Measurements from ENCODE around the gene TGIF1.

Gene TGIF1

DNA sequence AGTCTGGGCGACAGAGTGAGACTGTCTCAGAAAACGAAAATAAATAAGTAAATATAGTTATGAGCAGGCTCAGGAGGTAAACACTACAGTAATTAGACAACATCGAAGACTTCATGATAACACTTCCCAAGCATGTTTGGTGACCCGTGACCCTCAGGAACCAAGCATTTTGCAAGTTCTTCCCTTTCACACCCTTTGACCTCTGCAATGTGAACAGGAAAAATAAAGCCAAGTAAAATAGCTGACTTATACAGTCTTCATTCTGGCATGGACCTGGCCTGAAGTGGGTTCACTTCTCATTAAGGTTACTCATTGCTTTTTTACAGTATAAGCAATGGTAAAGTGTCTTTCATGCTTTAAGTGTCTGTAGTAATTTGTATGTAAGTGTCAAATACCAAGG is 15.3 kb upstream of the TGIF1 start:
- no peak for DNase-seq (ENCODE audit: low spot score)

DNA sequence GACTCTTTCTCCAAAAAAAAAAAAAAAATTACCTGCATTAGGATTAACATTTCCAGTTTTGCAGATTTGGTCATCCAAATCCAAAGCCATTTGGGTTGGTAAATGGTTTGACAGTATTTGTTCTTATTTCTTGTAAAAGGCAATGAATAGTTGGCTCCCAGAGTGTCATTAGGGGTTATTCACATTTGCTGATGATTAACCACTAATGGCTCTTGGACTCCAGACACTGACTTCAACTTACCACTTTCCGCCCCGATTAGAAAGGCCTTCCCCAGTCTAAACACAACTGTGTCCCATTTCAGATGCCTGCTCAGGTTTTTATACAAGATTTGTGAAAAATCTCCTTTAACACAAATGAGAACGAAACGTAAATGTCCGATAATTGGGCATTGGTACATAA is 9.6 kb upstream of the TGIF1 start:
- DNase-seq (ENCODE audit: low spot score) = no peak

DNA sequence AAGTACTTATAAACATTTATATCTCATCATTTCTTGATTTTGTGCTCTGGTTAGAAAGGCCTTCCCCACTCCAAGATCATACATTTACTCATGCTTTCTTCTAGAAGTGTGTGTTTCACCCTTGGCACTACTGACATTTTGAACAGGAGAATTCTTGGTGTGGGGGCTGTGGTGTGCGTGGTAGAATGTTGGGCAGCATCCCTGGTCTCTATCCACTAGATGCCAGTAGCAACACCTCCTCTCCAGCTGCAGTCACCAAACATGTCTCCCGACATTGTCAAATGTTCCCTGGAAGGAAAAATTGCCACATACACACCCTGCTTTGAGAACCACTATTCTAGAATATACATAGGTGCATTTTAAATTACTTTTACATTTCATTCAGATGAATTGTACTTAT is 8.7 kb upstream of the TGIF1 start:
- peak; percentile 50 for DNase-seq (ENCODE audit: low spot score)

DNA sequence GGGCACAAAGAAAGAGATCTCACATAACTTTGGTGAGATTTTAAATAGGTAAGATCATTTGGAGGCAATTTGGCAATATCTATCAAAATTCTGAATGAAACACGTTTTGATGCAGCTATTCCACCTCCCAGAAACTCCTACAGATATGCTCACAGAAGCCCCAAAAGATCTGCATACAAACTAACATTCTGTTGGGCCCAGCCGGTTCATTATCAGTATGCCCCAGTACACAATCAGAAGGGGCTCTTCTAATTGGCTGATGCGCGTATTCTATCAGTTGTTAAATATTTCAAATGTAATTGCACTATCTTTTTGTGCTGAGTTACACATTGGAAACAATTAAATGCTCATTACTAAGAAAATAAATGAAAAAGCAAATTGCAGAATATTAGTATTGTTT is 7.1 kb upstream of the TGIF1 start:
- no peak for DNase-seq (ENCODE audit: low spot score)

DNA sequence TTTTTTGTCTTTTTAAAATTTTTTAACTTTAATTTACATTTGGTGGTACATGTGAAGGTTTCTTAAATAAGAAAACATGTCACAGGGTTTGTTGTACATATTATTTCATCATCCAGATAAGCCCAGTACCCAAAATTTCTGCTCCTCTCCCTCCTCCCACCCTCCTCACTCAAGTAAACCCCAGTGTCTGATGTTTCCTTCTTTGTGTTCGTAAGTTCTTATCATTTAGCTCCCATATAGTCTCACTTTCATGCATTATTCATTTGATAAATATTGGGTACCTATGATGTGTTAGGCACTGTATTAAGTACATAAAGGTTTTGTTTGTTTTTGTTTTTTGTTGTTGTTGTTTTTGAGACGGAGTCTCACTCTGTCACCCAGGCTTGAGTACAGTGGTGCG is 5.7 kb upstream of the TGIF1 start:
- DNase-seq (ENCODE audit: low spot score) = no peak

DNA sequence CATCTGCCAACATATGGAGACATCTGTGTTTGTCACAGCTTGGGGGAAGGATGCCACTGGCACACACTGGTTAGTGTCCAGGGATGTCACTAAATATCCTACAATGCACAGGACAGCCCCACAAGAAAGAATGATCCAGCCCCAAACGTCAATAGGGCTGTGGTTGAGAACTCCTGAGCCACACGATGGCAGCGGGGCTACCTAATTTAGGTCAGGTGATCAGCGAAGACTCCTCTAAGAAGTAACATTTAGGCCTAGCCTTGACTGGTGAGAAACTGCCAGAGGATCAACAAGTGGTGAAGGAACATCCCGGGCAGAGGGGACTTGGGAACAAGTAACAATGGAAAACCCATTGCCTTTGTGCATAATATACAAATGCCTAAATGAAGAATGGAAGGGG is 5.0 kb upstream of the TGIF1 start:
- DNase-seq (ENCODE audit: low spot score) = no peak

DNA sequence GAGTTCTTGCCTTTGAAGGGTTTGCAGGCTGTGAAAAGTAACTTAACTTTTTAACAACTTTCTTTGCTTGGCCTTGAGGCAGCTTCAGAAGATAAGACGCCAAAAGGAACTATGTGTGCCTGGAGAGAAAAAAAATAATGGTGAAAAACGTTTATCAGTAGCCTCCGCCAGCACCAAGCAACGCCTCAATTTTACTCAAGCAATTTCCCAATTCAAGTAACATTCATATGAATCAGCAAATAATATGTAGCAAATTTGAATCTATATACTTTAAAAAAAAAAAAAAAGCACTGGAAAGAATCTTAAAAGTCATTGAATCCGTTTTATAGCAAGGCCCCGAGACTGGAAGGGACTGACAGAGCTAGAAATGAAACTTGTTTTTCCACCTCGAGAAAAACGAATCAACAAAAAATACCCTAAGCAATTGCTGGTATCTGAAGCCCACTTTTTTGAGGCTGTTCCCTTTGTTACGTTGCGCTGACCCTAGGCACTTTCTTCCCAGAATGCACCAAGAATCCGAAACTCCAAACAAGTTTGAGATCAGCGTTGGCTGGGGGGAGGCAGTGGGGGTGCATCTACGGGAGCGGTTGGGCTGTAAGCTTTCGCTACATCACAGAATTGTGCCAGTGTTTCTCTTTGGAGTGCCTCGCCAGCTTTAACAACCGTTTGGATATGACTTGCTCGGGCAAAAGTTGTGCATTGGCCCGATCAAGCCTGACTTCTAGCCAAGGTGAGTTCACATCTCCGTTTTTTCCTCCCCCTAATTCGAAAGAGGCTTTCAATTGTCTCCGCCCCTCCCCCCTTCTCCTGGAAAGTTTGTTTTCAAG is 2.7 kb upstream of the TGIF1 start:
- DNase-seq (ENCODE audit: low spot score) = peak; percentile 49

DNA sequence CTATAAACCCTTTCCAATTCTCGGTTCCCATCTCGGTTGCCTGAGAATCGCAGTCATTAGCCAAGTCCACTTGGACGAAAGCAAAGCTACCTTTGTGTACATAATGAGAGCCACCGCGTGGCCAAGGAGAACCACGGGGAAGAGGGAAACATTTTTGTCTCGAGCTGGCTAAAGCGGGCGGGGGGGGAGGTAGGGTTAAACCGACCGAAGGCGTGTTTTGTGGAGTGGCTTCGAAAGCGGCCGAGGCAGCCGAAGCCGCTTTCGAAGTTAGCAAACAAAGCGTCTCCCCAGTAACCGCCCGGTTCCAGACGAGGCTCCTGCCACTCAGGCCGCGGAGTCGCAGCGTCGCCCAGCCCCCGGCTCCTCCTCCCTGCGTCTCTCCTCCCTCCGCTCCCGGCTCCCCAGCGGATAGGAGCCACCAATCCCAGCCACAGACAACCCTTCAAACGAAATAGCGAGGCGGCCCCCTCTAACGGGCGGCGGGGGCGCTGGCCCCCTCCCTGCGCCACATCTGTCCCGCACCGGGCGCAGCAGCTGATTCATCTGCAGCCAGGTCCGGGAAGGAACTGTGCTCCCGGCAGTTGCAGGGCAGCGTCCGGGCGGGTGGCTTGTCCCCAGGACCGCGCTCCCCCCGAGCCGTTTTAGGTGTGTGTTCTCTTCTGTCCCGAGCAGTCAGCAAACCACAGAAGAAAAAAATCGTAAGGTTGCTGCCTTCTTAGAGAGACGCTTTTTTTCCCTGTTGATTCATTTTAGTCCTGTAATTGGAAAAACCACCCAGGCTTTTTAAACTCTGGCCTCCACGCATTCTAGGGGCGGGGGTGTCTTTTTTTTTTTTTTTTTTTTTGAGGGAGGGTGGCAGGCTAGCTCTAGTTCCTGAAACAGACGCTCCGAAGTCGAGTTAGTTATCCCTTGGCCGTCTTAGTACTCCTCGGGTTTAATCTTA is 1.8 kb upstream of the TGIF1 start:
- peak; percentile 95 for DNase-seq (ENCODE audit: low spot score)

DNA sequence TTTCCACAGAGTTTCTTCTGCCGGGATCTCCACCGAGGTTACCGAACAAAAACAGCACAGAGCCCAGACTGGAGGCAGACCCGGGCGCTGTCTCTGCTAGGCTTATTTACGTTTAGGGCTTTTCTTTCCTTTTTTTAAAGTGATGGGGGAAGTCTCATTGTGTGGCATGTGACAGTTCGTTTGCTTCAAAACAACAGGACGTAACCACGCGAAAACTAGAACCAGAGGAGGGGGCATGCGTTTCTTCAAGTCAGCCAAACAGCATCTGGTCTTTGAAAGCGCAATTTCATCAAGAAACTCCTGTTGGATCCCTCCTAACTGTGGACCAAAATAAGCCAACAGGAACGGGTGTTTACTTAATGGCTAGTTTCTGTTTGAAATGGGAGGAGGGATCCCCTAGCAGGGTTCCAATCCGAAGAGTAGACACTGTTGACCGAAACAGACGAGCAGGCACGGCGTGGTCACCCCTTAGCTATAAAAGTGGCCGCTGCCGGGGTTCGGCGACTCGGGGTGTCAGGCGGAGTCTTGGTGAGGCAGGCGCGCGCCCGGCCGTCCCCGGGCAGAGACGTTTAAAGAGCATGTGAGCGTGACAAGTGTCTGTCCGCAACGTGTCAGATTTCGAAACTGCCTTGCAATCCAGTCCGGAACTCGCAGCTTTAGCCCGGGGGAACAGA is 997 bp upstream of the TGIF1 start:
- peak; percentile 68 for DNase-seq (ENCODE audit: low spot score)

DNA sequence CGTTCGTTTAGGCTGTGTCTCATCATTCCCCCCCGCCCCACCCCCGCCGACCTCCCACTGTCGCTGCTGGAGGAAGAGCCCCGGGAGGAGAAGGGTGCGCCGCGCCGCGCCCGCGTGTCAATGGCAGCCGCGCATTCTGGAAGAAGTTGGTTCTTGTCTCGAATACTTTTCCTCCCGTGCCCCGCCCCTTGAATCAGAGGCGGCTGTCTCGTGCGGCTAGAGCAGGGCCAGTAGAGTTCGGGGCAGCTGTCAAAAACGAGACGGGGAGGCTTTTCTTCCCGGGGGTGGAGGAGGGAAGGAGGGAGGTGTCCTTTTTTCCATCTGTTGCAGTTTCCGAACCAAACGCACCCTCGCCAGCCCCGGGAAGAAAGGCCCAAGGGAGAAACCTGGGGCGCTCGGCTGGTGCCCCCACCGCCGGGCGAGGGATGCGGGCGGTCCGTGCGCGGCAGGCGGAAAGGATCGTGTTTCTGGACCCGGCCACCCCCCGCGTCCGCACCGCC is 410 bp upstream of the TGIF1 start:
- peak; percentile 71 for DNase-seq (ENCODE audit: low spot score)

DNA sequence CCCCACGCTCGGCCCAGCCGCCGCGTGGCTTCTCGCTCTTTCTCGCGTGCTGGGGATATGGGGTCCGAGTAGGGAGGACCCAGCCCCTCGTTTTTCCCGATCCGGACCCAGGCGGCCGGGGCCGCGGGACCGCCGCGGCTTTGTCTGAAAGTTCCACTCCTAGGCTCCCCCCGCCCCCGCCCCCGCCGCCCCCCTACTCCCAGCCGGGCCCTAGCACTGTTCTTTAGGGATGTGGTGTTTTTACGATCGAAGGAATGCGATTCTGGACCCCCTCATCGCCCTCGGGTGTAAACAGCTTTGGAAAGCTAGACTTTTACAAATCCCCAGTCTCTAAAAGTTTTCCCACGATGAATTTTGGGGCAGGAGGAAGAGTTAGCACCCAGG is 819 bp downstream of the TGIF1 start:
- DNase-seq (ENCODE audit: low spot score) = no peak

DNA sequence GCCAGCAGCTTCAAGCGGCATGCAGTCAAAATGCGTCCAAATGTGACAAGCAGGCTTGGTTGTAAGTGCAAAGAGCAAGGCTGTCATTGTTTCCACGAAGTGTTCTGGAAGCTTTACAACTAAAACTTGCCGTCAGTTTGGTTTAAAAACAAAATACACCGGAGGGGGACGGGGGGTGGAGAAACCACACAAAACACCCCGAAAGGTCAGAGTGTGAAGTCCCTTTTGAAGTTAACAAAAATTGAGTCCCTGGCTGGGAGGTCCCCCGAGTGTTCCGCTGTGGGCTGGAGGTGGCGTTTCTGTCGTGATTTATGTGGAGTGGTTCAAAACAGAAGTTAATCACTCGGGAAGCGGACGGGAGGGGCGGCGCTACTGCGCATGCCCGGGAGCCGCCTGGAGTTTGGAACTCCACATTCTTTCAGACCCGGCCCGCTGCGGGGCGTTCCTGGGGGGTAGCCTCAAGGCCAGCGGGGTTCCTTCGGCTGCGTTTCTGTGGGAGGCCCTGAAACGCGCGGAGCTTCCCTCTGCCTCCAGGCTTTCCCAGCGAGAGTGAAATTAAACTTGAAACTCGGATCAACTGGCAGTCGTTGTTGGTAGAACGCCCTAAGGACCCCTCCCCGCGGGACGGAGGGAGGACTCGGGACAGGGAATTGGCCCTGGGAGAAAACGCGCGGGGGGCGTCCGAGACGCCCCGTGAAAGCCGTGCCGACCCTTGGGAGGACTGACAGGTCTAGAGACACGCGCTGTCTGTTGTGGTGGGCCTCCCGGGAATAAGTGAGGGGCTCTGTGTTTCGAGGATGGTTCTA is 1.4 kb downstream of the TGIF1 start:
- peak; percentile 88 for DNase-seq (ENCODE audit: low spot score)

DNA sequence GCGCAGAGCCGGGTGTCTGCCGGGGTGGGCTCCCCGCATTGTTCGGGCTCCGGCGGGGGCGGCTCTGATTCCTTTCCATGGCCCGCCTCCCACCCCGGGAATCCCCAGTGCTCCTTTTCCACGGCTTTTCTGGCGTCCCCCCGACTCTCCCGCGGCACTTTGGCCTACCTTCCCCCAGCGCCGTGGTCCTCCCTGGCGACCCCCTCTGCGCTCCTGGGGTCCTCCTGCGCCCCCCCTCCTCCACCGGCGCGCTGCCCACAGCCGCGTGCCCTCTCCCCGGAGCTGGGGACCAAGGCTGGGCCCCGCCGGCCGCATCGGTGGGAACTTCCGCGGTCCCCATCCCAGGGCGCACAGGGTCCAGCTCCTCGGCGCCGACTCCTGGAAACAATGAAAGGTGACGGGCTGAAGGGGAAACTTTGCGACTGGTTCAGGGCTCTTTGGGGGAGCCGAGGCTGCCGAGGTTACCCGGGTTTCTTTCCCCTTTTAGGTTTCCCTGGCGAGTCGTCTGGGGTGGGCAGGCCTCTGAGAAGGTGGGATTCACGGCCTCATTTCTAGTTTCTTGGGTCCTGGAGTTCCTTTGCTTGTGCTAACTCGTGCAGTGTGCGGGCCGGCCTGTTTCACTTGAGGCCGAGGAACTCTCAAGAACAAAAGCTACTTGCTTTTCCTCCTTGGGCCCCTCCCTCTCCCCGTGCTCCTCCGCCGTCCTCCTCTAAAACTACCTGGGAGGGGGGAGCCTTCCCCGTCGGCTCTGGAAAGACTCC is 2.2 kb downstream of the TGIF1 start:
- peak; percentile 69 for DNase-seq (ENCODE audit: low spot score)

DNA sequence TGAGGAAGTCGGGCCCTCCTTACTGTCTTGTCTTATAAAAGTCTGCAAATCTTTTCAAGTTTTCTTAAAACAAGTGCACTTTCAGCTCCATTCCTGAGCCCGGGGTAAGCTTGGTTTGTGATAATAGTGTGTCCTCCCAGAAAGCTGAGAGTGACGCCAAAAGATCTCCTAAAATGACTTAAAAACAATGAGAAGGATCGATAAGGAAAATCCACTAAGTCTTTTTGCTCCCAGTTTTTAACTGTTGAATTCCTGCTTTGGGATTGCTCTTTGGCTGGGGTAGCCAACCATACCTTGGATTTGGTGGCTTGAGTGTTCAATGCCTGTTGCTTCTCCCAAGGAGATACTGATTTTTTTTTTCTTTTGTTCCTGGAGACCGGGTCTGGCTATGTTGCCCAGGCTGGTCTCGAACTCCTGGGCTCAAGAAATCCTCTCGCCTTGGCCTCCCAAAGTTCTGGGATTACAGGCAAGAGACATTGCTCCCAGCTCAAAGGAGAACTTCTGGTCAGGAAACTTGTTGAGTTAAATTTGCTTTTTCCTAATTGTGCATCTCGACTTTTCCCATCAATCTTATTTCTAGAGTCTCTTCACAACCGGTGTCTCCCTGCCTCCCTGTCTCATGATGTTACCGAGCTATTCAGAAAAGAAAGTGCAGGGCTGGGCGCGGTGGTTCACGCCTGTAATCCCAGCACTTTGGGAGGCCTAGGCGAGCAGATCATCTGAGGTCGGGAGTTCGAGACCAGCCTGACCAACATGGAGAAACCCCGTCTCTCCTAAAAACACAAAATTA is 3.0 kb downstream of the TGIF1 start:
- DNase-seq (ENCODE audit: low spot score) = no peak

DNA sequence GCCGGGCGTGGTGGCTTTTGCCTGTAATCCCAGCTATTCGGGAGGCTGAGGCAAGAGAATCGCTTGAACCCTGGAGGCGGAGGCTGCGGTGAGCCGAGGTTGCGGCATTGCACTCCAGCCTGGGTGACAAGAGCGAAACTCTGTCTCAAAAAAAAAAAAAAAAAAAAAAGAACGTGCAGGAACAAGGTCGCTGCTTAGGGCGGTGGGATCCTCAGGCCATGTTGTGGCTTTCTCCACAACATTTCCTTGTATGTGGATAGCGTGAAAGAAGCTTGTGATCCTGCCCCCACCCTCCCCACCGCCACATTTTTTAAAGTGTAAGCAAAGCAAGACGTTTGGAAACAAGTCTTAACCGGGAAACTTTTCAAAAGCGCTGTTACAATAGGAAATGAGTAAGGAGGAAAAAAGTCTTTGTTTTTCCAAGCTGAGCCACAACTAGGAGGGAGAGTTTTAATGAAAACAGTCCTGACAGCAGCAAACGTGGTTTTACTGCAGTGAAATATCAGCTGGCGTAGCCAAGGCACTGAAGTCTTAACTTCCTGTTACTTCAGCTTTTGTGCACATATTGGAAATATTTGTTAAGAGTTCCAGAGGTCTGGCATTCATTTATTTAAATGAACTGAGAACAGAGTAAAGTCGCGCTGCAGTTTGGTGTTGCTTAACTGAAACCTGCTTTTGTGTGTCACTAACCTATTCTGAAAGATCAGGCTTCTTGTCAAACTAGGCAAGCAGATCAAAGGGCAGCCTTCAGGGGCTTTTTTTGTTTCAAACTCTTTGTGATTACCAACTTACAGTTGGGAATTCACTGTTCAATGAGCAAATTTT is 3.8 kb downstream of the TGIF1 start:
- DNase-seq (ENCODE audit: low spot score) = no peak

DNA sequence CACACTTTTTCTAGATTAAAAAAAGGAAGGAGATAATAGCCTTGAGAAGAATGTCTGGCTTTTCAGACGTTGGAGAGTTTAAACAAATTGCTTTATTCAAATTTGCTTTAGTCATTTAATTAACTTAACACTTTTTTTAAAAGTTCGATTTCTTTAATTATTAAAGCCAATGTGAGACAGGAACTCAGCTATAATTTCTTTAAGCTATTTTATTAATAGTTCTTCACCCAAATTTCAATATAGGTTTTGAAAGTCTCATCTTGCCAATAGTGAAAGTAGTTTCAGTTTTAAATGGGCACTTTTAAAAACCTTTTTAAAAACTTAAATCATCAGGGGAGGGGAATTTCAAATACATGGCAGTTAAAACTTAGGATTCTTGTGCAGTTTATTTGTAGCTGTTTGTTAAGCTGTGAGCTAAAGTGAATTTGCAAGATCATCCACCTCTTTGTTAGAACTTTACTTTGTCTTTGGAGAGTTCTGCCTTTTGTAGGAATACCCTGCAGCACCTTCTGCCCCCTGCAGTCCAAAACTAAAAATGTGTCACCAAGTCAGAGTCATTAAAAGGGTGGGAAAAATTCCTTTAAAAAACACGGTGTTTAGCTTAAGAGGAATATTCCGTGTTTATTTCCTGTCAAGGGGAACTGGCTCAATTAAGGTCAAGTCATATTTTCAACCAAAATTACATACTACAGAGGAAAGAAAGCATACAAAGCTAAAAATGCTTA is 4.6 kb downstream of the TGIF1 start:
- DNase-seq (ENCODE audit: low spot score) = peak; percentile 59

DNA sequence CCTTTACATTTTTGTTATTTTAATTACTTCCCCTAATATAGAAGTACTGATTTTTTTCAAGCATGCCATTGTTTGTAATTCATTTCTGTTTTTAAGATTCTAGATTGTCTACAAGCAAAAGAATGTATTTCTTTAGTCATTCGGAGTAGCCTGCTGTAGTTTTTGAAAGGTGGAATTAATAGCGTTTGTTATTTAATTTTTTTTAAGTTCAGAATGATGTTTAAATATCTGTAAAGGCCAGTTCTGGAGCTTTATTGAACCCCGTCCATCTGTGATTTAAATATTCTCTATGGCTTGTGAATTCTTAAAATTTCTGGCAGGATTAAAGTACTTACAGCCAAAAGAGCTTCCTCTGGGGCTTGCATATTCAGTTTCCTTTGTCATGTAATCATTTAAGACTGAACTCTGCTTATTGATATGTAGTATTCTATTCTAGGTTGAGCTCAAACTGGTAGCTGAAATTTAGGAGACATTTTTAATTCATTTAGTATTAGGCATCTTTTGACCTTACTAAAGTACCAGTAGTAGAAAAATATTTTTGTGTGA is 5.2 kb downstream of the TGIF1 start:
- DNase-seq (ENCODE audit: low spot score) = no peak
